ENCODE data around the gene PRKCQ. TPM values are rescaled to one million over a fixed set of nuclear protein-coding genes. Genes with fewer than 3 reads are reported as not detected.

Gene PRKCQ
- total and polyA plus RNA-seq, 2 of the 8 experiments (the other 6 are each of a cell fraction or from before 2014, with no cell fraction given), result 9.1 to 22.6 TPM

DNA sequence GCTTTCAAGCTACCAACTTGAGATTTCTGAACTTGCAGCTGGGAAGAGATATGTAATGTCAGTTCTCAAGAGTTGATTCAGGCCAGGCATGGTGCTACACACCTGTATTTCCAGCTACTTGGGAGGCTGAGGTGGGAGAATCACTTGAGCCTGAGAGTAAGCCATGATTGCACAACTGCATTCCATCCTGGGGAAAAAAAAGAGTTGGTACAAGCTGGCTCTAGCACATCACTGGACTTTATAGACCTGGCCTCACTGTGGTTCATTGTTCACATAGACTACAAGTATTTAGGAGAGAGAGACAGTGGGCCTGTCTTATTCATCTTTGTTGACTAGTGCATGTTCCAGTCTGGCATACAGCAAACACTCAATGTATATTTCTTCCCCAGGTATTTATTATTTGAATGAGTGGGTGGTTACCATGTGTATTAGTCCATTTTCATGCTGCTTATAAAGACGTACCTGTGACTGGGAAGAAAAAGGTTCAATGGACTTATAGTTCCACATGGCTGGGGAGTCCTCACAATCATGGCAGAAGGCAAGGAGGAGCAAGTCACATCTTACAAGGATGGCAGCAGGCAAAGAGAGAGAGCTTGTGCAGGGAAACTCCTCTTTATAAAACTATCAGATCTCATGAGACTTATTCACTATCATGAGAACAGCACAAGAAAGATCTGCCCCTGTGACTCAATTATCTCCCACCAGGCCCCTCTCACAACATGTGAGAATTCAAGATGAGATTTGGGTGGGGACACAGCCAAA is 200.9 kb downstream of the PRKCQ start:
- no peak overlapping the region for H3K4me2 ChIP-seq (ENCODE audit: insufficient read depth in 1 of 2, low read depth in 2 of 2, low read length in 2 of 2)
- no peaks in the 10 kb centered on the region for H3K4me1 ChIP-seq (replicated peaks in 1 of 4; ENCODE audit: control insufficient read depth in 3 of 4, insufficient read depth in 4 of 4, low read length in 3 of 4)
- H3K79me1 ChIP-seq (ENCODE audit: low read depth, low read length), result no peaks in the 10 kb centered on the region
- no peaks in the 10 kb centered on the region; a peak in 2 of 8 replicates for H3K36me3 ChIP-seq (ENCODE audit: control insufficient read depth in 2 of 4, insufficient read depth in 4 of 4, low read length in 3 of 4)
- no peak overlapping the region for H2BK20ac ChIP-seq (ENCODE audit: low read length)
- H3K23me2 ChIP-seq (ENCODE audit: low read depth, low read length), result no peaks in the 10 kb centered on the region; the same call in 1 of the 2 replicates
- no peak overlapping the region for H2BK15ac ChIP-seq (ENCODE audit: low read length)
- DNase-seq (ENCODE audit: low read depth in 1 of 2, low spot score in 2 of 2) (no peak), FAIRE-seq (no peak)
- no peak overlapping the region for H2BK120ac ChIP-seq (replicated peaks; ENCODE audit: low read depth, low read length)
- H3K4ac ChIP-seq (replicated peaks; ENCODE audit: insufficient read length, low read depth, low read length), result no peak overlapping the region
- peaks cover 34 to 40% of the 10 kb centered on the region in 2 experiments for H3K9me3 ChIP-seq (ENCODE audit: insufficient read depth in 2 of 2, low read depth in 1 of 2, low read length in 1 of 2)
- no peaks in the 10 kb centered on the region for H4K20me1 ChIP-seq (replicated peaks in 1 of 2; ENCODE audit: control insufficient read depth in 1 of 2, insufficient read depth in 2 of 2, low read length in 2 of 2)
- no peak overlapping the region for H3K4me3 ChIP-seq (ENCODE audit: extremely low read depth in 1 of 4, insufficient read depth in 2 of 4, low read depth in 3 of 4, low read length in 4 of 4)
- H4K5ac ChIP-seq (ENCODE audit: insufficient read length, low read depth, low read length), result no peak overlapping the region
- H3K27ac ChIP-seq (ENCODE audit: low read depth, low read length), result no peak overlapping the region
- POLR2A ChIA-PET (ENCODE audit: partially characterized antibody), result interaction anchor here (1.5 kb wide), 1 partner anchor 13 kb away, joined by 4 read pairs; no protein-coding TSS in a partner anchor
- 82% methylated on average over 1 of the region's 1 CpG; no CpG with 5 or more reads in 1 of the 2 experiments for WGBS, 2 experiments (ENCODE audit: extremely low coverage in 1 of 2, insufficient coverage in 1 of 2, insufficient read length in 1 of 2, insufficient replicate concordance in 2 of 2, low coverage in 1 of 2, low lambda C conversion rate in 2 of 2, missing lambda C conversion rate in 1 of 2)
- no peak overlapping the region for H2AFZ ChIP-seq (ENCODE audit: low read length)
- H3K56ac ChIP-seq (replicated peaks; ENCODE audit: insufficient read length, low read depth, low read length), result no peak overlapping the region
- H4K8ac ChIP-seq (ENCODE audit: extremely low read depth, insufficient read depth, low read length), result no peak overlapping the region
- no peak overlapping the region for H3K14ac ChIP-seq (ENCODE audit: insufficient read length)
- no peaks in the 10 kb centered on the region for H3K79me2 ChIP-seq (ENCODE audit: control insufficient read depth in 1 of 2, insufficient read depth in 2 of 2, low read length in 2 of 2)
- H3K27me3 ChIP-seq (replicated peaks in 1 of 4; ENCODE audit: control insufficient read depth in 3 of 4, extremely low read depth in 1 of 4, insufficient read depth in 3 of 4, low read length in 3 of 4), result no peaks in the 10 kb centered on the region
- no peak overlapping the region for H2BK5ac ChIP-seq (ENCODE audit: low read depth, low read length)
- no peak overlapping the region for H4K91ac ChIP-seq (replicated peaks; ENCODE audit: insufficient read length, low read length)
- no peak overlapping the region for H2AK5ac ChIP-seq (ENCODE audit: low read depth, low read length)
- H3K18ac ChIP-seq (ENCODE audit: extremely low read depth, low read length), result no peak overlapping the region
- no peak overlapping the region for H3K9ac ChIP-seq (replicated peaks in 1 of 4; ENCODE audit: extremely low read depth in 1 of 4, low read depth in 3 of 4, low read length in 3 of 4)
- no peak overlapping the region for H3K23ac ChIP-seq (ENCODE audit: insufficient read length)
- H2BK12ac ChIP-seq (ENCODE audit: low read depth, low read length), result no peak overlapping the region
- CTCF ChIA-PET (ENCODE audit: partially characterized antibody), result interaction anchor here (1.9 to 2.2 kb wide), 2 partner anchors 11 to 14 kb away, joined by 6 to 9 read pairs; no protein-coding TSS in a partner anchor
- TF ChIP-seq, protein P1, sequence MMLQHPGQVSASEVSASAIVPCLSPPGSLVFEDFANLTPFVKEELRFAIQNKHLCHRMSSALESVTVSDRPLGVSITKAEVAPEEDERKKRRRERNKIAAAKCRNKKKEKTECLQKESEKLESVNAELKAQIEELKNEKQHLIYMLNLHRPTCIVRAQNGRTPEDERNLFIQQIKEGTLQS (IDR thresholded peaks at IDR 0.05; ENCODE audit: insufficient read depth, low read depth, low read length), result no peak
- TF ChIP-seq MAFK (IDR thresholded peaks at IDR 0.05; ENCODE audit: low read depth, low read length) (no peak), CHD1 (IDR thresholded peaks at IDR 0.05; ENCODE audit: low read depth, low read length) (no peak), RAD21 (IDR thresholded peaks at IDR 0.05 in 1 of 2, conservative IDR thresholded peaks at IDR 0.05 in 1 of 2; ENCODE audit: low read depth in 2 of 2, low read length in 2 of 2) (no peak), ASH2L (IDR thresholded peaks at IDR 0.05; ENCODE audit: low read length) (no peak), GTF2F1 (IDR thresholded peaks at IDR 0.05; ENCODE audit: borderline replicate concordance, low read depth, low read length) (no peak), ATF2 (IDR thresholded peaks at IDR 0.05; ENCODE audit: low read length) (no peak)
- TF ChIP-seq, protein P2, sequence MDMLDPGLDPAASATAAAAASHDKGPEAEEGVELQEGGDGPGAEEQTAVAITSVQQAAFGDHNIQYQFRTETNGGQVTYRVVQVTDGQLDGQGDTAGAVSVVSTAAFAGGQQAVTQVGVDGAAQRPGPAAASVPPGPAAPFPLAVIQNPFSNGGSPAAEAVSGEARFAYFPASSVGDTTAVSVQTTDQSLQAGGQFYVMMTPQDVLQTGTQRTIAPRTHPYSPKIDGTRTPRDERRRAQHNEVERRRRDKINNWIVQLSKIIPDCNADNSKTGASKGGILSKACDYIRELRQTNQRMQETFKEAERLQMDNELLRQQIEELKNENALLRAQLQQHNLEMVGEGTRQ (IDR thresholded peaks at IDR 0.05; ENCODE audit: low read length), result no peak
